GM12801 (cell line): ENCODE measurements around the gene ADM5.
A peak's percentile ranks its signal among the peaks of the same experiment; 100 is the strongest.

Experiments used
- TF ChIP-seq, protein P1 (sequence below): IDR thresholded peaks from one replicate; pipeline ENCODE4 v1.5.1; 2011; ENCODE audit warnings: control low read depth; ENCODE audit not compliant: insufficient read length; ENCODE audit errors: extremely low read depth

ADM5 gene

DNA sequence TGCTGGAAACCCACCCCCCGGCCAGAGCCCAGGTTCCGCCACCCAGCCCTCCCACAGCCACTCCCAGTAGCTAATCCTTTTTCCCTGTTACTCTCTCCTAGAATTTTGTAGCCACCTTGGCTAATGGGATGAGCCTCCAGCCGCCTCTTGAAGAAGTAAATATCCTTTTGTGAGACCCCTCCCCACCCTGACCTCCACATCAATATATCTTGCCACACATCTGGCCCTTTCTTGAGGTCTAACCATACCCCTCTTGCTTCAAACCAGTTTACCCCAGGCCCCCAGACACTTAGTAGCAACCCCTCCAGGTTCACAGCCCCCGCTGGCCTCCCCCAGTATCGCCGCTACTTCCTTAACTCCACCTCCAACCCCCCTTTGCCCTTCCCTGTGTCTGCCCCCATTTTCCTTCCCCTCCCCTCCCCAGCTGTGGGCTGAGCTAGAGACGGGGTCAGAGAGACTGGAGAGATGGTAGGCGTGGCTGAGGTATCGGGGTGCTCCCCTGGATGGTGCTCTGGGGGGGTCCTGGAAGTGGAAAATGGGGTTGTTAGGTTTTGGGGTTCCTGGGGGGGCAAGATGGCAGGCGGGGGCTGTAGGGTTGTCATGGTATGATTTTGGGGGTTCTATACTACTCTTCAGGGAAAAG lies 9.5 kb upstream of the ADM5 start:
- TF ChIP-seq, protein P1, sequence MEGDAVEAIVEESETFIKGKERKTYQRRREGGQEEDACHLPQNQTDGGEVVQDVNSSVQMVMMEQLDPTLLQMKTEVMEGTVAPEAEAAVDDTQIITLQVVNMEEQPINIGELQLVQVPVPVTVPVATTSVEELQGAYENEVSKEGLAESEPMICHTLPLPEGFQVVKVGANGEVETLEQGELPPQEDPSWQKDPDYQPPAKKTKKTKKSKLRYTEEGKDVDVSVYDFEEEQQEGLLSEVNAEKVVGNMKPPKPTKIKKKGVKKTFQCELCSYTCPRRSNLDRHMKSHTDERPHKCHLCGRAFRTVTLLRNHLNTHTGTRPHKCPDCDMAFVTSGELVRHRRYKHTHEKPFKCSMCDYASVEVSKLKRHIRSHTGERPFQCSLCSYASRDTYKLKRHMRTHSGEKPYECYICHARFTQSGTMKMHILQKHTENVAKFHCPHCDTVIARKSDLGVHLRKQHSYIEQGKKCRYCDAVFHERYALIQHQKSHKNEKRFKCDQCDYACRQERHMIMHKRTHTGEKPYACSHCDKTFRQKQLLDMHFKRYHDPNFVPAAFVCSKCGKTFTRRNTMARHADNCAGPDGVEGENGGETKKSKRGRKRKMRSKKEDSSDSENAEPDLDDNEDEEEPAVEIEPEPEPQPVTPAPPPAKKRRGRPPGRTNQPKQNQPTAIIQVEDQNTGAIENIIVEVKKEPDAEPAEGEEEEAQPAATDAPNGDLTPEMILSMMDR: no peak

DNA sequence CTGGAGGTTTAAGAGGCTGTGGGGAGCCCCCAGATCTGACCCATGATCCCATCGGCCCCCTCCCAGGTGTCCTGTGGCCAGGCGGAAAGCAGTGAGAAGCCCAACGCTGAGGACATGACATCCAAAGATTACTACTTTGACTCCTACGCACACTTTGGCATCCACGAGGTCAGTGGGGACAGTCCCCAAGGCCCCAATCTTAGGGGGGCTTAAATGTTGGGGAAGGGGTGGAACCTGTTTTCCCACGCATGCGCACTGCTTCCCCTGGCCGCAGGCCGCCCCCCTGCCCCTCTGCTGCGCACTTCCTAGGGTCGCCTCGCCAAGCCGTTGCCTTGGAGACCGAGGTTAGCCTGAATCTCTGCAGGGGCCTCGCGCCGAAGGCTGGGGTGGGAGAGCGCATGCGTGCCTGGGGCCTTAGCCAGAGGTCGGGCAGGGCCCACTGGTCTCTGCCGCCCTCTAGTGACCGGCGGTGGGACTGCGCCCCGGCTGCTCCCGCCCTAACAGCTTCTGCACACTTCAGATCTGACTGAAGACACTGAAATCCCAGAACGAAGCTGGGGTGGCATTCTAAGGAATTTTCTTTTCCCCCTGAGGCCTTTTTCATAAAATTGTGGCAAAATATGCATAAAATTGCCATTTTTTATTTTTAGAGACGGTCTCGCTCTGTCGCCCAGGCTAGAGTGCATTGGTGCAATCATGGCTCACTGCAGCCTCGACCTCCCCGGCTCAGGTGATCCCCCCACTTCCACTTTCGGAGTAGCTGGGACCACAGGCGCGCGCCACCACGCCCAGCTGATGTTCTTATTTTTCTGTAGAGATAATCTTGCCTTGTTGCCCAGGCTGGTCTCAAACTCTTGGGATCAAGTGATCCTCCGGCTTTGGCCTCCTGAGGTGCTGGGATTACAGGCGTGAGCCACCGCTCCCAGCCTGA lies 8.7 kb upstream of the ADM5 start:
- TF ChIP-seq, protein P1: peak; percentile 95

DNA sequence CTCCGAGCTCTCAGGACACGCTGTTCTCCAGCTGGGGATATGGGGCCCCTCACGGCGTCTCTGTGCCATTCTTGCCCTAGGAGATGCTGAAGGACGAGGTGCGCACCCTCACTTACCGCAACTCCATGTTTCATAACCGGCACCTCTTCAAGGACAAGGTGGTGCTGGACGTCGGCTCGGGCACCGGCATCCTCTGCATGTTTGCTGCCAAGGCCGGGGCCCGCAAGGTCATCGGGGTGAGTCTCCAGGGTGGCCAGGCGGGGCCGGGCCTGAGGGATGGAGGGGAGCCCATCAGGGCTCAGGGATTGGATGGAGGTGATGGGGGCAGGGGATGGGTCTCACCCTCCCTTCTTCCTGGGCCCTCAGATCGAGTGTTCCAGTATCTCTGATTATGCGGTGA lies 7.6 kb upstream of the ADM5 start:
- TF ChIP-seq, protein P1: no peak

DNA sequence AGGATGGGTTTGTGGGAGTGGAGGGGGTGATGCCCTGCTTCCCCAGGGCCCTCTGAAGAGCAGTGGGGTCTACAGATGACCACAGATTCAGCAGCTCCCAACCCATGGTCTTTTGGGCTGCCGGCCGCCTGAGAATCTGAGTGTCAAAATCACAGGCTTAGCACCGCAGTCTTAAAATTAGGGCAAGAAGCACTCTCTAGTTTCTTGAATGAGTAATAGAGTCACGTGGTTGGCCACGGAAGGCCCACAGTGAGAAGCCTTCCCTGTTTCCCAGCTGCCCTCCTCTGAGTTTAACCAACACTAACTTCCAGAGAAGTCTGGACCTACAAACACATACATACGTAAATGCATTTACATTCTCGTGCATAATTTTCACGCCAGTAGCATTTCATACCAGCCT lies 7.1 kb upstream of the ADM5 start:
- TF ChIP-seq, protein P1: no peak

DNA sequence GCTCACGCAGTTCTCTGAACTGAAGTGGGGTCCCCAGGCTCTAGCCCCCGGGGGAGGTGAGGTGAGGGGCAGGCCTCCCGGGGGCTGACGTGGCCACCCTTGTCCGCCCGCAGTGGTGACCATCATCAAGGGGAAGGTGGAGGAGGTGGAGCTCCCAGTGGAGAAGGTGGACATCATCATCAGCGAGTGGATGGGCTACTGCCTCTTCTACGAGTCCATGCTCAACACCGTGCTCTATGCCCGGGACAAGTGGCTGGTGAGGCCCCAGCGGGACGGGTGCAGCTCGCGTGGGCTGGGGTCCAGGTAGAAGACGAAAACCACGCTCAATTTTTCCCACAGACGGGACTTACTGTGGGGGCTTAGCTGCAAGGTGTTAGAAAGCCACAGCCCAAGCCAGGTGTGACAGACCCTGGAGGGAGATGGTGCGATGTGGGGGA lies 5.6 kb upstream of the ADM5 start:
- TF ChIP-seq, protein P1: no peak

DNA sequence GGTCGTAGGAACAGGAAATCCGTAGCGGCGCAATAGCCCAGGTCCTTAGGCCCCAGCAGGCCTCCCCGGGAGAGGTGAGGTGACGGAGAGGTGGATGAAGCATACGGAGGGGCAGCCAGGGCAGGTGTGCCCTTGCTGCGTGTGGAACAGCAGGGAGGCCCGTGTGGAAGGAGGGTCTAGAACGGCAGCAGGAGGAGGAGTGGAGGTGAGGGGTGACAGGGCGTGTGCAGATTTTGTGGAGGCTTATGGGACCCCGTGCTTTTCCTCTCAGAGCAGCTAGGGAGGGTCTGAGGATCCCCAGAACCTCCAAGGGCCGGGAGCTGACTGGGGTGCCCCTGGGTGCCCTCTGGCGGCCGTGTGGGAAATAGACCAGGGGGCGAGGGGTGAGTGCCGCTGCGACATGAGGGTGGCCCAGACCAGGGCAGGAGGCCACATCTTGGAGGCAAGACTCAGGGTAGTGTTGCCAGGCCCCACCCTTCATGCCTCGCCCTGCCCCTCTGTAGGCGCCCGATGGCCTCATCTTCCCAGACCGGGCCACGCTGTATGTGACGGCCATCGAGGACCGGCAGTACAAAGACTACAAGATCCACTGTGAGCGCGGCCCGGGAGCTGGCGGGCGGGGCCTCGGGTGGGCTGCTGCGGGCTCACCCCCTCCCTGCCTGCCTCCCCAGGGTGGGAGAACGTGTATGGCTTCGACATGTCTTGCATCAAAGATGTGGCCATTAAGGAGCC lies 5.0 kb upstream of the ADM5 start:
- TF ChIP-seq, protein P1: no peak

DNA sequence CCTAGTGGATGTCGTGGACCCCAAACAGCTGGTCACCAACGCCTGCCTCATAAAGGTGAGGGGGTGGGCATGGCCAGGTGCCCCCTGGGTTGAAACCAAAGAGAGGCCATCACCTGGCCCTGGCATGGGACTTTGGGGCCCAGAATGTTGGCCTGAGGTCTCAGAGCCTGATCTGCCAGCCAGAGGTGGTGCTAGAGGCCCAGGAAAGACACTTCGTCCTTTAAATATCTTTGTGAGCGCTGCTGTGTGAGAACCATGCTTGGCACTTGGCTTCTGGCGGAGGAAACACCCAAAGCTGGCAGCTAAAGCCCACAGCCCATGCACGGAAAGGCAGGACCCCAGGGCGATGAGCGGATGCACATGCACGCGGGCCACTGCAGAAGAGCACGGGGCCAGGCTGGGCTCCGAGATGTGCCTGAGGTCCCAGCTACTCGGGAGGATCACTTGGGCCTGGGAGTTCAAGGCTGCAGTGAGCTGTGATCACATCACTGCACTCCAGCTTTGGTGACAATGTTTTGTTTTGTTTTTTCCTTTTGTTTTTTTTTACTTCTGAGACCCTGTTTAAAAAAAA lies 4.3 kb upstream of the ADM5 start:
- TF ChIP-seq, protein P1: no peak
